ENCODE measurements around the gene SLC5A7.

The SLC5A7 gene

DNA sequence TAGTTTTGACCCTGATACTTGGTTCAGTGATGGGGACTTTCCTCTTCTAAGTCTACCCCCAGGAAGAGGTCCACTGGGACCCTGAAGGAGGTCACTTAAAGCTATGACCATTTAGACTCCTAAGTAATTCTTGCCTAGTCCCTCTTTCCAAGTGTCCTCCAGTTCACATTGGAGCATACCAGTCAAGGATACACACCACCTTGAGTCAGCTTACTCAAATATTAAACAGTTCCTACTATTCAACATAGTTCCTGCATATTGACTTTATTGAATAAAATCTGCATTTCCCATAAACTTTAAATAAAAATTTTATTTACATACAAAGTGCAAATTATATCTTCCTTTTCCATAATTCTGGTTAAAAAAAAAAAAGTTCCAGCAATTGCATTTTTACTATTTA, 36.3 kb downstream of the SLC5A7 start:
- Histone ChIP-seq H4K5ac (ENCODE audit: low read length) (no peak overlapping the region), H3K36me3 (ENCODE audit: control insufficient read depth, insufficient read depth, low read length) (no peaks in the 10 kb centered on the region), H3K4me3 (ENCODE audit: low read length) (no peak overlapping the region), H2AK5ac (ENCODE audit: low read length) (no peak overlapping the region), H2BK15ac (replicated peaks; ENCODE audit: low read depth) (no peak overlapping the region), H2BK5ac (ENCODE audit: low read length) (no peak overlapping the region), H3K4me2 (ENCODE audit: low read length) (no peak overlapping the region), H3K9ac (ENCODE audit: low read length) (no peak overlapping the region), H3K79me2 (ENCODE audit: control insufficient read depth, insufficient read depth, low read length) (no peaks in the 10 kb centered on the region), H3K56ac (ENCODE audit: low read length) (no peak overlapping the region), H4K8ac (ENCODE audit: low read depth, low read length) (no peak overlapping the region), H3K27me3 (ENCODE audit: insufficient read depth, low read length, poor library complexity) (no peaks in the 10 kb centered on the region), H3K4me1 (ENCODE audit: control insufficient read depth, low read depth, low read length) (no peaks in the 10 kb centered on the region), H2BK120ac (ENCODE audit: low read depth, low read length) (no peak overlapping the region), H3K27ac (ENCODE audit: low read depth, low read length) (no peak overlapping the region), H3K4ac (ENCODE audit: low read depth, low read length) (no peak overlapping the region), H3K23ac (ENCODE audit: low read length) (no peak overlapping the region), H3K18ac (ENCODE audit: low read length) (no peak overlapping the region), H3K79me1 (ENCODE audit: low read length) (no peaks in the 10 kb centered on the region)
- no peak for DNase-seq

GRCh38 chr2:108023776-108024175, 37.5 kb downstream of the SLC5A7 start:
- H3K4ac ChIP-seq (ENCODE audit: low read depth, low read length) = no peak overlapping the region
- no peaks in the 10 kb centered on the region for H3K79me2 ChIP-seq (ENCODE audit: control insufficient read depth, insufficient read depth, low read length)
- H4K5ac ChIP-seq (ENCODE audit: low read length) = no peak overlapping the region
- H3K4me3 ChIP-seq (ENCODE audit: low read length) = no peak overlapping the region
- no peak overlapping the region for H2BK15ac ChIP-seq (replicated peaks; ENCODE audit: low read depth)
- H3K18ac ChIP-seq (ENCODE audit: low read length) = no peak overlapping the region
- H3K9ac ChIP-seq (ENCODE audit: low read length) = no peak overlapping the region
- no peak overlapping the region for H2BK120ac ChIP-seq (ENCODE audit: low read depth, low read length)
- H3K23ac ChIP-seq (ENCODE audit: low read length) = no peak overlapping the region
- no peak overlapping the region for H3K27ac ChIP-seq (ENCODE audit: low read depth, low read length)
- H3K4me2 ChIP-seq (ENCODE audit: low read length) = no peak overlapping the region
- no peak for DNase-seq
- no peak overlapping the region for H4K8ac ChIP-seq (ENCODE audit: low read depth, low read length)
- H3K4me1 ChIP-seq (ENCODE audit: control insufficient read depth, low read depth, low read length) = no peaks in the 10 kb centered on the region
- no peaks in the 10 kb centered on the region for H3K27me3 ChIP-seq (ENCODE audit: insufficient read depth, low read length, poor library complexity)
- H3K36me3 ChIP-seq (ENCODE audit: control insufficient read depth, insufficient read depth, low read length) = no peaks in the 10 kb centered on the region
- no peak overlapping the region for H2AK5ac ChIP-seq (ENCODE audit: low read length)
- H3K56ac ChIP-seq (ENCODE audit: low read length) = no peak overlapping the region
- H2BK5ac ChIP-seq (ENCODE audit: low read length) = no peak overlapping the region
- no peaks in the 10 kb centered on the region for H3K79me1 ChIP-seq (ENCODE audit: low read length)
- WGBS (ENCODE audit: extremely low coverage, insufficient coverage, low lambda C conversion rate) = no CpG with 5 or more reads among the region's 4 CpGs

GRCh38 chr2:108026092-108026794, 39.9 kb downstream of the SLC5A7 start:
- Histone ChIP-seq H2AK5ac (ENCODE audit: low read length) (no peak overlapping the region), H2BK120ac (ENCODE audit: low read depth, low read length) (no peak overlapping the region), H3K79me2 (ENCODE audit: control insufficient read depth, insufficient read depth, low read length) (no peaks in the 10 kb centered on the region), H3K4me2 (ENCODE audit: low read length) (no peak overlapping the region), H3K4me1 (ENCODE audit: control insufficient read depth, low read depth, low read length) (no peaks in the 10 kb centered on the region), H4K8ac (ENCODE audit: low read depth, low read length) (no peak overlapping the region), H3K4me3 (ENCODE audit: low read length) (no peak overlapping the region), H2BK15ac (replicated peaks; ENCODE audit: low read depth) (no peak overlapping the region), H3K36me3 (ENCODE audit: control insufficient read depth, insufficient read depth, low read length) (no peaks in the 10 kb centered on the region), H3K4ac (ENCODE audit: low read depth, low read length) (no peak overlapping the region), H3K27me3 (ENCODE audit: insufficient read depth, low read length, poor library complexity) (no peaks in the 10 kb centered on the region), H3K56ac (ENCODE audit: low read length) (no peak overlapping the region), H4K5ac (ENCODE audit: low read length) (no peak overlapping the region), H3K79me1 (ENCODE audit: low read length) (no peaks in the 10 kb centered on the region), H3K23ac (ENCODE audit: low read length) (no peak overlapping the region), H3K9ac (ENCODE audit: low read length) (no peak overlapping the region), H2BK5ac (ENCODE audit: low read length) (no peak overlapping the region), H3K18ac (ENCODE audit: low read length) (no peak overlapping the region), H3K27ac (ENCODE audit: low read depth, low read length) (no peak overlapping the region)
- DNase-seq = no peak
- WGBS (ENCODE audit: extremely low coverage, insufficient coverage, low lambda C conversion rate) = no CpG with 5 or more reads among the region's 1 CpG

- Histone ChIP-seq H2BK15ac (replicated peaks; ENCODE audit: low read depth) (no peak overlapping the region), H3K4me3 (ENCODE audit: low read length) (no peak overlapping the region), H3K9ac (ENCODE audit: low read length) (no peak overlapping the region), H3K79me1 (ENCODE audit: low read length) (no peaks in the 10 kb centered on the region), H3K79me2 (ENCODE audit: control insufficient read depth, insufficient read depth, low read length) (no peaks in the 10 kb centered on the region), H4K8ac (ENCODE audit: low read depth, low read length) (no peak overlapping the region), H2BK120ac (ENCODE audit: low read depth, low read length) (no peak overlapping the region), H3K18ac (ENCODE audit: low read length) (no peak overlapping the region), H3K4me2 (ENCODE audit: low read length) (no peak overlapping the region), H3K27me3 (ENCODE audit: insufficient read depth, low read length, poor library complexity) (no peaks in the 10 kb centered on the region), H2BK5ac (ENCODE audit: low read length) (no peak overlapping the region), H3K23ac (ENCODE audit: low read length) (no peak overlapping the region), H3K56ac (ENCODE audit: low read length) (no peak overlapping the region), H2AK5ac (ENCODE audit: low read length) (no peak overlapping the region), H3K36me3 (ENCODE audit: control insufficient read depth, insufficient read depth, low read length) (no peaks in the 10 kb centered on the region), H4K5ac (ENCODE audit: low read length) (no peak overlapping the region), H3K27ac (ENCODE audit: low read depth, low read length) (no peak overlapping the region), H3K4ac (ENCODE audit: low read depth, low read length) (no peak overlapping the region), H3K4me1 (ENCODE audit: control insufficient read depth, low read depth, low read length) (no peaks in the 10 kb centered on the region)
- no CpG with 5 or more reads among the region's 2 CpGs for WGBS (ENCODE audit: extremely low coverage, insufficient coverage, low lambda C conversion rate)
- no peak for DNase-seq
Observed at GRCh38 chr2:108029496-108029895, 43.2 kb downstream of the SLC5A7 start.

DNA sequence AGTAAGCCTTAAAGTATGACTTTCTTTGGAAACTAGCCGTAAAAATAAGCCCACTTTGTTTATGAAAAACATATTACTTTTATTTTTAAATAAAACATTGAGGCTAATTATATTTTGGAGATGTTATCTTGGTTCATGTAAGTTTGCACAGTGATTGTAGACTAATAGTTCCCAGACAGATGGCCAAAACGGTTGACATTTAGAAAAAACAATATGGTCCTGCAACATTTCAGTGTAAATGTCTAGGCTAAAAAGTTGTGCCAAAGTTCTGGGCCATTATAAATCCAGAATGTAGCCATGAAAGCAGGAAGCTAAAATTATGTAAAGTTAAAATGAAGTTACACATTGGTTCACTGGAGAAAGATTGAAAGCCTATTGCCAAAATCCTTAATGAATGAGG, 43.6 kb downstream of the SLC5A7 start:
- no peak overlapping the region for H3K4me2 ChIP-seq (ENCODE audit: low read length)
- H2BK15ac ChIP-seq (replicated peaks; ENCODE audit: low read depth) = no peak overlapping the region
- H2AK5ac ChIP-seq (ENCODE audit: low read length) = no peak overlapping the region
- H3K79me2 ChIP-seq (ENCODE audit: control insufficient read depth, insufficient read depth, low read length) = no peaks in the 10 kb centered on the region
- H3K9ac ChIP-seq (ENCODE audit: low read length) = no peak overlapping the region
- no peak overlapping the region for H2BK120ac ChIP-seq (ENCODE audit: low read depth, low read length)
- H3K36me3 ChIP-seq (ENCODE audit: control insufficient read depth, insufficient read depth, low read length) = no peaks in the 10 kb centered on the region
- H3K79me1 ChIP-seq (ENCODE audit: low read length) = no peaks in the 10 kb centered on the region
- H3K4me3 ChIP-seq (ENCODE audit: low read length) = no peak overlapping the region
- DNase-seq = no peak
- H3K4me1 ChIP-seq (ENCODE audit: control insufficient read depth, low read depth, low read length) = no peaks in the 10 kb centered on the region
- H3K27ac ChIP-seq (ENCODE audit: low read depth, low read length) = no peak overlapping the region
- no peak overlapping the region for H2BK5ac ChIP-seq (ENCODE audit: low read length)
- no peak overlapping the region for H3K56ac ChIP-seq (ENCODE audit: low read length)
- no peak overlapping the region for H4K5ac ChIP-seq (ENCODE audit: low read length)
- H3K4ac ChIP-seq (ENCODE audit: low read depth, low read length) = no peak overlapping the region
- no CpG with 5 or more reads among the region's 2 CpGs for WGBS (ENCODE audit: extremely low coverage, insufficient coverage, low lambda C conversion rate)
- H3K18ac ChIP-seq (ENCODE audit: low read length) = no peak overlapping the region
- H3K27me3 ChIP-seq (ENCODE audit: insufficient read depth, low read length, poor library complexity) = no peaks in the 10 kb centered on the region
- H4K8ac ChIP-seq (ENCODE audit: low read depth, low read length) = no peak overlapping the region
- no peak overlapping the region for H3K23ac ChIP-seq (ENCODE audit: low read length)

DNA sequence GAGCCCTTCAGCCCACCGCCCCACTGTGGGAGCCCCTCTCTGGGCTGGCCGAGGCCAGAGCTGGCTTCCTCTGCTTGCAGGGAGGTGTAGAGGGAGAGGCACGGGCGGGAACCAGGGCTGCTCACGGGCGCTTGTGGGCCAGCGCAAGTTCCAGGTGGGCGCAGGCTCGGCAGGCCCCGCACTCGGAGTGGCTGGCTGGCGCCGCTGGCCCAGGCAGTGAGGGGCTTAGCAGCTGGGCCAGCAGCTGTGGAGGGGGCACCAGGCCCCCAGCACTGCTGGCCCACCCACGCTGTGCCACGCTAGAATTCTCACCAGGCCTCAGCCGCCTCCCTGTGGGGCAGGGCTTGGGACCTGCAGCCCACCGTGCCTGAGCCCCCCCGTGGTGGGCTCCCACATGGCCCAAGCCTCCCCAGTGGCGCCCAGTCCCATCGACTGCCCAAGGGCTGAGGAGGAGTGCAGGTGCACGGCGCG, 45.2 kb downstream of the SLC5A7 start:
- Histone ChIP-seq H3K4me2 (ENCODE audit: low read length) (no peak overlapping the region), H3K27ac (ENCODE audit: low read depth, low read length) (no peak overlapping the region), H2BK120ac (ENCODE audit: low read depth, low read length) (no peak overlapping the region), H3K23ac (ENCODE audit: low read length) (no peak overlapping the region), H3K27me3 (ENCODE audit: insufficient read depth, low read length, poor library complexity) (no peaks in the 10 kb centered on the region), H3K4me1 (ENCODE audit: control insufficient read depth, low read depth, low read length) (no peaks in the 10 kb centered on the region), H3K4ac (ENCODE audit: low read depth, low read length) (no peak overlapping the region), H4K8ac (ENCODE audit: low read depth, low read length) (no peak overlapping the region), H2AK5ac (ENCODE audit: low read length) (no peak overlapping the region), H3K18ac (ENCODE audit: low read length) (no peak overlapping the region), H2BK5ac (ENCODE audit: low read length) (no peak overlapping the region), H4K5ac (ENCODE audit: low read length) (no peak overlapping the region), H3K56ac (ENCODE audit: low read length) (no peak overlapping the region), H3K79me2 (ENCODE audit: control insufficient read depth, insufficient read depth, low read length) (no peaks in the 10 kb centered on the region), H3K79me1 (ENCODE audit: low read length) (no peaks in the 10 kb centered on the region), H3K9ac (ENCODE audit: low read length) (no peak overlapping the region), H2BK15ac (replicated peaks; ENCODE audit: low read depth) (no peak overlapping the region), H3K4me3 (ENCODE audit: low read length) (no peak overlapping the region), H3K36me3 (ENCODE audit: control insufficient read depth, insufficient read depth, low read length) (no peaks in the 10 kb centered on the region)
- no peak for DNase-seq
- no CpG with 5 or more reads among the region's 23 CpGs for WGBS (ENCODE audit: extremely low coverage, insufficient coverage, low lambda C conversion rate)

Measured in mesendoderm (in vitro differentiated cells).